ENCODE results near the gene NUB1.

DNA sequence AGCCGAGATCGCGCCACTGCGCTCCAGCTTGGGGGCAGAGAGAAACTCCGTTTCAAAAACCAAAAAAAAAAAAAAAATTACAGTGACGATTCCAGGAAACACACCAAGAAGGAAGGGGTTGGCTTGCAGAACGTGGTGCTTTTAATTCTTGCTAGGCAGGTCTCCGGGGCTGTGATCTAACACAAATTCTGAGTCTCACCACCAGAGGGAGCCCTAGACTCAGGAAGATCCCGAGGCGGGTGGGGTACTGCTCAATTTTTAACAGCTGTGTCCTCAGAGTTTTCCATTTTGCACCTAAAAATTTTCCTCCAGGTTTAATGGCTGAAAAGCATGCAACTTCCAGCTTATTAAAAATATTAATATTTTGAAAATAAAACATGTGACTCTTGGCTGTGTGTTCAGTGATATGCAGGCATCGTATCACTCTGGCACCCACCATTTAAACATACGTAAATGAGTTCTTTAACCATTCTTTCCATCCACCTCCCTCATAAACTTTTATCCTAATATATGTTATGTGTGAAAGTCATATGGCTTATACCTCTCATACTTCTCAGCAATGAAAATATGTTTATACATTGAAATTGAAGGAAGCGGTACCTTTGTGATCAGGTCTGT lies 26.5 kb upstream of the NUB1 start:
- TF ChIP-seq EZH2 (IDR thresholded peaks at IDR 0.05; ENCODE audit: low read length) (no peak), CTCF (optimal IDR thresholded peaks at IDR 0.05 in 1 of 3, IDR thresholded peaks at IDR 0.05 in 1 of 3, conservative IDR thresholded peaks at IDR 0.05 in 1 of 3; ENCODE audit: extremely low read depth in 1 of 3, insufficient read depth in 2 of 3, low read length in 3 of 3) (peak; percentile 70 to 73 (median 73))
